Measurements from ENCODE around the gene KCNH5. TPM values are rescaled to one million over a fixed set of nuclear protein-coding genes. Genes with fewer than 3 reads are reported as not detected.

The KCNH5 gene
- total RNA-seq, 1 experiment from 2014 or later: 1.4 TPM

- Histone ChIP-seq H3K4me2 (no peak overlapping the region), H4K20me1 (ENCODE audit: insufficient read depth) (no peaks in the 10 kb centered on the region), H3F3A (ENCODE audit: insufficient read depth, low read depth) (no peaks in the 10 kb centered on the region), H2AFZ (no peak overlapping the region), H3K4me3 (no peak overlapping the region), H3K36me3 (ENCODE audit: low read depth) (no peaks in the 10 kb centered on the region), H3K27ac (no peak overlapping the region), H3K27me3 (ENCODE audit: insufficient read depth, low read depth) (no peaks in the 10 kb centered on the region), H3K79me2 (ENCODE audit: low read depth) (no peaks in the 10 kb centered on the region), H3K9me3 (ENCODE audit: insufficient read depth, low read depth) (no peaks in the 10 kb centered on the region), H3K4me1 (replicated peaks; ENCODE audit: insufficient read depth) (no peaks in the 10 kb centered on the region), H3K9me2 (ENCODE audit: insufficient read depth) (no peaks in the 10 kb centered on the region)
- CTCF ChIA-PET: no interaction called here
- POLR2A ChIA-PET (ENCODE audit: unreplicated experiment): no interaction called here
- no TSS peak for BruUV-seq (replicated peaks)
- TF ChIP-seq EZH2 (IDR thresholded peaks at IDR 0.05; ENCODE audit: low read depth) (no peak), CTCF (conservative IDR thresholded peaks at IDR 0.05) (no peak)
- DNase-seq: no peak
- intact Hi-C loops (cut with micrococcal nuclease; ENCODE audit: unreplicated experiment): no loop called here
Measured at GRCh38 chr14:62896932-62897456, 148.3 kb downstream of the KCNH5 start.

GRCh38 chr14:62894736-62895135 lies 150.5 kb downstream of the KCNH5 start:
- BruUV-seq (replicated peaks): no TSS peak
- Histone ChIP-seq H3K4me2 (no peak overlapping the region), H3K27ac (no peak overlapping the region), H3F3A (ENCODE audit: insufficient read depth, low read depth) (no peaks in the 10 kb centered on the region), H4K20me1 (ENCODE audit: insufficient read depth) (no peaks in the 10 kb centered on the region), H3K4me3 (no peak overlapping the region), H3K4me1 (replicated peaks; ENCODE audit: insufficient read depth) (no peaks in the 10 kb centered on the region), H2AFZ (no peak overlapping the region), H3K9me2 (ENCODE audit: insufficient read depth) (no peaks in the 10 kb centered on the region), H3K79me2 (ENCODE audit: low read depth) (no peaks in the 10 kb centered on the region), H3K36me3 (ENCODE audit: low read depth) (no peaks in the 10 kb centered on the region), H3K27me3 (ENCODE audit: insufficient read depth, low read depth) (no peaks in the 10 kb centered on the region), H3K9me3 (ENCODE audit: insufficient read depth, low read depth) (no peaks in the 10 kb centered on the region)
- intact Hi-C loops (cut with micrococcal nuclease; ENCODE audit: unreplicated experiment): no loop called here
- TF ChIP-seq EZH2 (IDR thresholded peaks at IDR 0.05; ENCODE audit: low read depth) (no peak), CTCF (conservative IDR thresholded peaks at IDR 0.05) (no peak)
- ChIA-PET POLR2A (ENCODE audit: unreplicated experiment) (no interaction called here), CTCF (no interaction called here)
- DNase-seq: no peak

- no peaks in the 10 kb centered on the region for H3K27me3 ChIP-seq (ENCODE audit: insufficient read depth, low read depth)
- no peaks in the 10 kb centered on the region for H3K4me1 ChIP-seq (replicated peaks; ENCODE audit: insufficient read depth)
- H3K27ac ChIP-seq: no peak overlapping the region
- 0 out of 2 replicates have a peak, but pooled peaks cover 4% of the 10 kb centered on the region for H4K20me1 ChIP-seq (ENCODE audit: insufficient read depth)
- H3K79me2 ChIP-seq (ENCODE audit: low read depth): no peaks in the 10 kb centered on the region
- ChIA-PET POLR2A (ENCODE audit: unreplicated experiment) (no interaction called here), CTCF (no interaction called here)
- no peaks in the 10 kb centered on the region for H3K9me3 ChIP-seq (ENCODE audit: insufficient read depth, low read depth)
- H3F3A ChIP-seq (ENCODE audit: insufficient read depth, low read depth): no peaks in the 10 kb centered on the region
- TF ChIP-seq CTCF (conservative IDR thresholded peaks at IDR 0.05) (no peak), EZH2 (IDR thresholded peaks at IDR 0.05; ENCODE audit: low read depth) (no peak)
- H3K36me3 ChIP-seq (ENCODE audit: low read depth): no peaks in the 10 kb centered on the region
- DNase-seq: no peak
- BruUV-seq (replicated peaks): no TSS peak
- no peaks in the 10 kb centered on the region for H3K9me2 ChIP-seq (ENCODE audit: insufficient read depth)
- intact Hi-C loops (cut with micrococcal nuclease; ENCODE audit: unreplicated experiment): no loop called here
- no peak overlapping the region for H2AFZ ChIP-seq
- H3K4me2 ChIP-seq: no peak overlapping the region
- no peak overlapping the region for H3K4me3 ChIP-seq
Measured at GRCh38 chr14:62889364-62889763, 155.9 kb downstream of the KCNH5 start.
